ENCODE results near the gene LDLRAD2.
A peak's percentile ranks its signal among the peaks of the same experiment; 100 is the strongest.
"Not testable (repeated sequence)": the region's sequence is repeated elsewhere in the genome, so short reads cannot be mapped to it uniquely, and the experiment has no call there.

Gene LDLRAD2

DNA sequence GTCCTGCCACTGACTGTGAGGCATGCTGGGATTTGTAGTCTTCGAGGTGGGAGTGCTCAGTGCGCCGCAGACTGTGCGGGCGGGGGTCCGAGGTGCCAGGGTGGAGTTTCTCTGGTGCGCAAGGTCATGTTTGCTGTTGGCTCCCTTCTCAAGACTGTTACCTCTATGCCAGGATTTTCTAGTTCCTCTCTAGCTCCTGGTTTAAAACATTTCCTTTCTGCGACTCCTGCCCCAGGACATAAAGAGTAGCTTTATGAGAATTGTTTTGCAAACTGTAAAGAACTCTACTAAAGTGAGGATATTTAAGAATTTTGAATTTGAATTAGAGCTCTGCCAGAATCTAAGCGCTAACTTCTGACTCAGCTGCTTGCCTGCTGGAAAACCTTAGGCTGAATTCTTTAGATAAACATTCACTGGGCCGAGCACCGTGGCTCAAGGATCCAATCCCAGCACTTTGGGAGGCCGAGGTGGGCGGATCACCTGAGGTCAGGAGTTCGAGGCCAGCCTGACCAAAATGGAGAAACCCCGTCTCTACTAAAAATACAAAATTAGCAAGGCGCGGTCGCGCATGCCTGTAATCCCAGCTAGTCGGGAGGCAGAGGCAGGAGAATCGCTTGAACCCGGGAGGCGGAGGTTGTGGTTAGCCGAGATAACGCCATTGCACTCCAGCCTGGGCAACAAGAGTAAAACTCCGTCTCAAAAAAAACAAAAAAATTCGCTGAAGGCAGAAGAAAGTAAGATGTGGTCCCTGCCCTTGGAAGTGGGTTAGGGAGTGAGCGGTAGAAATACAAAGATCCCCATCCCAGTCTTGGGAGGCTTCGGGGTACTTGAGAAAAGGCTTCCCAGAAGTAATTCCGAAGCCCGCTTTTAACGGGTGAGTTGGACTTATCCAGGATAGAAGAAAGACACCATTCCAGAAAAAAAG lies 28.1 kb upstream of the LDLRAD2 start:
- peak; percentile 65 for DNase-seq (ENCODE audit: low read depth)

DNA sequence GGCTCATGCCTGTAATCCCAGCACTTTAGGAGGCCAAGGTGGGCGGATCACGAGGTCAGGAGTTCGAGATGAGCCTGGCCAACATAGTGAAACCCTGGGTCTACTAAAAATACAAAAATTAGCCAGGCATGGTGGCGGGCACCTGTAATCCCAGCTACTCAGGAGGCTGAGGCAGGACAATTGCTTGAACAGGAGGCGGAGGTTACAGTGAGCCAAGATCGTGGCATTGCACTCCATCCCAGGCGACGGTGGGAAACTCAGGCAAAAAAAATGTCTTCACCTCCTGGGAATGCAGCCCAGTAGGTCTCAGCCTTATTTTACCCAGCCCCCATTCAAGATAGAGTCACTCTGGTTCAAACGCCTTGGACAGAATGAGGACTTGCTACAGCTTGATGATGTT lies 26.3 kb upstream of the LDLRAD2 start:
- not testable (repeated sequence) for DNase-seq (ENCODE audit: low read depth)

GRCh38 chr1:21786640-21787039 lies 25.4 kb upstream of the LDLRAD2 start:
- DNase-seq (ENCODE audit: low read depth): no peak

DNA sequence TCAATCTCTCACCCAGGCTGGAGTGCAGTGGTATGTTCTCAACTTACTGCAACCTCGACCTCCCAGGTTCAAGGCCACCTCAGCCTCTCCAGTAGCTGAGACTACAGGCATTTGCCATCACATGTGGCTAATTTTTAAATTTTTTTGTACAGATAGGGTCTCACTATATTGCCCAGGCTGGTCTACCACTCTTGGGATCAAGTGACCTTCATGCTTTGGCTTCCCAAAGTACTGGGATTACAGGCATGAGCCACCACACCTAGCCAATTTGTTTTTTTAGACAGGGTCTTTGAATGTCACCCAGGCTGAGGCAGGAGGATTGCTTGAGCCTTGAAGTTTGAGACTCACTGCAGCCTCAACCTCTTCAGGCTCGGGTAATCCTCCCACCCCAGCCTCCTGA lies 19.0 kb upstream of the LDLRAD2 start:
- DNase-seq (ENCODE audit: low read depth): no peak

- DNase-seq (ENCODE audit: low read depth): no peak
These were observed 17.4 kb upstream of the LDLRAD2 start for GRCh38 chr1:21794656-21795055.

GRCh38 chr1:21795075-21795474 lies 17.0 kb upstream of the LDLRAD2 start:
- DNase-seq (ENCODE audit: low read depth): no peak

DNA sequence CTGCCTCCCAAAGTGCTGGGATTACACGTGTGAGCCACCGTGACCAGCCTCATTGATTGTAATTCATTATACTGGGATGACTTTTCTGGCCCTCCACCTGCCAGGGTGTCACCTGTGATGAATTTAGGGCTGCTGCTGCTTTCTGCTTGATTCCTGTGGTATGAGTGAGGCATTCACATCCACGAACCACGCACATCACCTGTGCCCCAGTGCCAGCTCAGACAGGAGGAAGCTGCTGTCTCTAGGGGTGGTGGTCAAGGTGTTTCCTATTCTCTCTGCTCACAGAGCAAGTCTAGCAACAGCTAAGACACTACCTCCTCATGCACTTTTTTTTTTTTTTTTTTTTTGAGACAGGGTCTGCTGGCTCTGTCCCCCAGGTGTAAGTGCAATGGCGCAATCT lies 12.3 kb upstream of the LDLRAD2 start:
- no peak for DNase-seq (ENCODE audit: low read depth)

- no peak for DNase-seq (ENCODE audit: low read depth)
These were observed 11.0 kb upstream of the LDLRAD2 start for GRCh38 chr1:21801100-21801499.

DNA sequence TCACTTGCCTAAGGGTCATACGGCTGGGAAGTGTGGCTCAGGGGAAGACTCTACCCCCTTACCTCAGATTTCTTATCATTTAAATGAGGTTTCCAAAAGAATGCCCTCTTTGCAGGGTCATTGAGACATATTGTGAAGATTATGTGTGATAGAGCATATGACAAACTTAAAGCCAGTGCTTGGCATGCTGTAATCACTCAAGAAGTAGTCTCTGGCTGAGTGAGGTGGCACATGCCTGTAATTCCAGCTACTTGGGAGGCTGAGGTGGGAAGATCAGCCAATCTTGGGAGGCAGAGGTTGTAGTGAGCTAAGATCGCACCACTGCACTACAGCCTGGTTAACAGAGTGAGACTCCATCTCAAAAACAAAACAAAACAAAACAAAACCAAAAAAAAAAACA lies 7.5 kb upstream of the LDLRAD2 start:
- DNase-seq (ENCODE audit: low read depth): no peak

DNA sequence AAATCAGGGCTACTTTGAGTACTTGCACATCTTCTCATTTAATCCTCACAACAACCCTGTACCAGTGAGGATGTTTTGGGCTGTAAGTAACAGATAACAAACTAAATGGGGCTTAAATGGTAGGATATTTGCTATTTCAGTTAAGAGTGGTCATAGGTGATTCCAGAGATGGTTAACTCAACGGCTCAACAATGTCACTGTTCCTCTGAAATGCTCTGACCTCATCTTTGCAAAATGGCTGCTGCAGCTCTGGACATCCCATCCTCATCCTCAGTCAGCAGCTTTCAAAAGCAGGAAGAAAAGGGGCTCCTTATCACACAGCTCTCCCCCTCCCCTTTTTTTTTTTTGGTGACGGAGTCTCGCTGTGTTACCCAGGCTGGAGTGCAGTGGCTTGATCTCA lies 1.5 kb downstream of the LDLRAD2 start:
- no peak for DNase-seq (ENCODE audit: low read depth)

DNA sequence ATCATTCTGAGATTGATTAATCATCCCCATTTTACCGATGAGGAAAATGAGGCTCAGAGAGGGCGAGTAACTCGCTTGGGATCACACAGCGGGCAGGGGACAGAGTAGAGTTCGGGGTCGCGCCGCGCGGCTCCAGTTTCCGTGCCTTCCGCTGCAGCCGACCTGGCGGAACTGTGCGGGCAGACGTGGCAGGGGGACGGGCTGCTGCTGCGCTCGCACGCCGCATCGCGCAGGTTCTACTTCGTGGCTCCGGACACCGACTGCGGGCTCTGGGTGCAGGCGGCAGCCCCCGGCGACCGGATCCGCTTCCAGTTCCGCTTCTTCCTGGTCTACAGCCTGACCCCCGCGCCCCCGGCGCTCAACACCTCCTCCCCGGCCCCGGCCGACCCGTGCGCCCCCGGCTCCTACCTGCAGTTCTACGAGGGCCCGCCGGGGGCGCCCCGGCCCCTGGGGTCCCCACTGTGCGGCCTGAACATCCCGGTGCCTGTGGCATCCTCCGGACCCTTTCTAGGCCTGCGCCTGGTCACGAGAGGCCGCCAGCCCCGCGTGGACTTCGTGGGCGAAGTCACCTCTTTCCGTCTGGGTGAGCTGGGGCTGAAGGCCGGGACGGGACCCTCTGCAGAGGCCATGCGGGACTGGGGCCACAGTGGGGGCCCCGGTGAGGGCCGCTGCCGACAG lies 2.3 kb downstream of the LDLRAD2 start:
- DNase-seq (ENCODE audit: low read depth): no peak

- DNase-seq (ENCODE audit: low read depth): no peak
These were observed 3.0 kb downstream of the LDLRAD2 start for GRCh38 chr1:21814981-21815582.

DNA sequence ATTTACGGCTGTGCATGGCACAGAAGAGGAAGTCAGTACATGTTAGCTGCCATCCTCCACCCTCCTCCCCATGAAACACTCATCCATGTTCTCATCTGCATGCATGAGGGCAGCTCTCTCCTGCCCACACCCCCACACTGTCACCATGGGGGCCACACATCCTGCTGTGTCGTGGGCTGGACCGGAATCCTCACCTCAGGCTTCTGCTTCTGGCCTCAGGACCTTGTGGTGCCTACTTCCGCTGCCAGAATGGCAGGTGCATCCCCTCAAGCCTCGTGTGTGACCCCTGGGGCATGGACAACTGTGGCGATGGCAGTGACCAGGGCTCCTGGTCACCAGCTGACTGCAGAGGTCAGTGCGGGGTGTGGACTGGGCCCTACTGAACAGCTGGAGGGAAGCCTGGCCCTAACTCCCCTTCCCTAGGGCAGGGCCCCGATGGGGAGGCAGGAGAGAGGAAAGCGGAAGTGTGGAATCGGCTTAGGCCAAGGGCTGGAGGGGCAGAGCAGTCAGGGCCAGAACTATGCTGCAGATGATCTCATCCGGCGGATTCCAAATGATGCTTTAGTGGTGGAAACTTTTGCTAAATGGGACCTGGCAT lies 3.8 kb downstream of the LDLRAD2 start:
- no peak for DNase-seq (ENCODE audit: low read depth)

- peak; percentile 32 for DNase-seq (ENCODE audit: low read depth)
These were observed 4.7 kb downstream of the LDLRAD2 start for GRCh38 chr1:21816602-21817302.

DNA sequence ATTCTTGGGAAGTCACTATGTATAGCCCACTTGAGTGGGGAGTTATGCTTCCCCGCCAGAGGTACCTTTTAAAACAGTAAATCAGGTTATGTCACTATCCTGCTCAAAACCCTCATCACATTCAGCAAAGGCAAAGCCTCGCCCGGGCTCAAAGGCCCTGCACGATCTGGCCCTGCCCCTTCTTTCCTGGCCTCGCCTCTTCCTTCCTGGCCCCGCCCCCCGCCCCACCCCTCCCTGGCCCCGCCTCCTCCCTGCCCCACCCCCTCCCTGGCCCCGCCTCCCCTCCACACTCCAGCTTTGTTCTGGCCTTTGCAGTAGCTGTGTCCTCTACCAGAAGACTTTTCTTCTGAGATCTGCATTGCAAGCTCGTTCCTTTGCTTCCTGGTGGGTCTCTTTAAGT lies 6.6 kb downstream of the LDLRAD2 start:
- DNase-seq (ENCODE audit: low read depth): no peak

- no peak for DNase-seq (ENCODE audit: low read depth)
These were observed 8.7 kb downstream of the LDLRAD2 start for GRCh38 chr1:21820597-21821232.

- no peak for DNase-seq (ENCODE audit: low read depth)
These were observed 9.4 kb downstream of the LDLRAD2 start for GRCh38 chr1:21821385-21822019.

DNA sequence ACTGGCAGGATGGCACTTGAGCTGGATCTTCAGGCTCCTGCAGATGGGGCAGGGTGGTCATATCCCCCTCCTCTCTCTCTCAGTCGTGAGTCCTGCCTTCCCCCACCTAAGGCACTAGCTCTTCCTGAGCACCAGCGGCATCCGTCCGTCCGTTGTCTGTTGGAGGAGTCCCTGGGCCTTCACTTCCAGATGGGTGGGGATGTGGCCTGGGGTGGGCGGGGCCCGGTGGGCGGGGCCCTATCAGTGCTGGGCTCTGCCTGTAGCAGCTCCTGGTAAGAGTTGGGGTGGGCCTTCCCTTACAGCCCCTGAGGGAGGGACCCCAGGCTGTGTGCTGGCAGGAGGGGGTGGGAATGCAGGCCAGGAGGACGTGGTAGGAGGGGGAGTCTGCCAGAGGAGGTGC lies 10.3 kb downstream of the LDLRAD2 start:
- no peak for DNase-seq (ENCODE audit: low read depth)

GRCh38 chr1:21823206-21823979 lies 11.3 kb downstream of the LDLRAD2 start:
- DNase-seq (ENCODE audit: low read depth): no peak
